RPMI8226 (cell line): Measurements from ENCODE around the gene TINCR.
"Not testable (repeated sequence)": the region's sequence is repeated elsewhere in the genome, so short reads cannot be mapped to it uniquely, and the experiment has no call there.

Source experiments
- DNase-seq: peaks from one replicate; pipeline ENCODE4 v3.0.0-alpha.2; 2015

Gene TINCR

GRCh38 chr19:5567360-5567969 is at the start of gene TINCR:
TSS of gene TINCR (minus strand) at chr19:5567953.
- no peak for DNase-seq

DNA sequence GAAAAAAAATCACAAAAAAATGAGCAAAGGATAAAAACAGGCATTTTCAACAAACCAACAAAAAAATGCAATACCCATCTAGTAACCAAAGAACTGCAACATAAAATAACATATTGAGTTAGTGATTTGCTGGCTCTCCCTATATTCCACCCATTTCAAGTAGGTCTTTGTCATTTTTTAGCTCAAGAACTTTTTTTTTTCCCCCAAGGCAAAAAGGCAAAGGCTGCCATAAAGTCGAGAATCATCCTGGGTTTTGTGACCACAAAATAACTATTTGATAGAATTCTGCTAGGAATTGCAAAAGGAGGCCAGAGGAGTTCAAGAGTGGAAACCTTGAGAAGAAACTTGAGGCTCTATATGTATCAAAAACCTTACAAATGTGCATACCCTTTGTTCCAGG is 49.3 kb upstream of the TINCR start:
- DNase-seq: no peak

DNA sequence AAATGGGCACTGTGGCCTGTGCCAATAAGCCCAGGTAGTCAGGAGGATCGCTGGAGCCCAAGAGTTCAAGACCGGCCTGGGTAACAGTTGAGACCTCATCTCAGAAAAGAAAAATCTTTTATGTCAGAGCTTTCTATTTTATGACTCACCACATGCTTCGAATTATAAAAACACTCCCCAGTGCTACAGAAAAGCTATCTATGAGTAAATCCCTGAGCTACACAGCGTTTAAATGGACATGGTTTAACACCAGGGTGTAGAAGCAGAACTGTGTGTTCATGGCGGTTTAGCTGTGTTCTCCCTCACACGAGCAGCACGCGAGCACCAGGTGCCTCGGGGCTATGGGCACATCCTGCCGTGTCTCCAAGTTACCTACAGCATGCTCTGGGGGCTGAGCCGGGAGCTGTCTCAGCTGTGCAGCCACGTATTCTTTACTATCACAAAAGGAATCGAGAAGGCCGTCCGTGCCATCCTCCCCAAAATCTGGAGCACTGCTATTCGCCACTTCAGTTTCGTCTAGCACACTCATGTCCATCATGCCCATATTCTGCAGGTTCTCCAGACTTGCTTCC is 48.1 kb upstream of the TINCR start:
- DNase-seq: no peak

DNA sequence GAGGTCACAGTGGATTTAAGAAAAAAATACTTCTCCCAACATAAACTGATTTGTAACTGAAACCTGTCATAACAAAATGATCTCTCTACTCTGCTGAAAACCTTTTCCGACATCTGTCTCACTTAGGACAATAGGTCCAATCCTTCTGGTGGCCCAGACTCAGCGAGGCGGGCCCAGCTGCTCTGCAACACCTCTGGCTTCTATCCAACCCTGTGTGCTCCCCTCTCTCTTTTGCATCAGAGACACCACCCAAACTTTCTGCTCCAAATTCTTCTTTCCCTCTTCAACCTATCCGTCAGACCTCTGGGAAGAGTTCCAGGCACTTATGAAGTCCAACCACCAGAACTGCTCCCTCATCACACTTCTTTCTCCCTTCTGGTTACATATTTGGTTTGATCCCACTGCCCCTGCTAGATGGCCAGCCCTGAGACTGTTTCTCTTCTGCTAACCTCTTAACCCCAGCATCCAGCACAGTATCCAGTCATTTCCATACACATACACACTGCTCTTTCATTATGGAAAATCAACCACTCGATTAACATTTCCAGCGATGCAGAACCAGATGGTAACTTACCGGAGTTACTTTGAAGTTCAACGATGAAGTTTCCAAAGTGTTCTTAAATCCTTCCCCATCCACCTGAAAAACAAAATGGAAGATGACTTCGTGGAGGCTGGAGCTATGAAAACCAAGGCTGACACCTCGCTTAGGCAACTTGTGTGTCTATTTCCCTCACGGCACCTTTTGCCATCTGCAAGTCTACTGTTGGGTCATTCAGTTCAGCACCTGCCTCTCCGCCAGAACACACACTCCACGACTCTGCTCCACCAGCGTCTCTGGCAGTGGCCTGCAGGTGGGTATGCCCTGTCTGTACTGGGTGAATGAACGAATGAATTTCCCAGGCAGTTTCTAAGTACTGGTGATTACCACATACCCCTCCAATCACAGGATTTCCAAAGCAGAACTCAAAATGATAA is 45.4 kb upstream of the TINCR start:
- DNase-seq: no peak

GRCh38 chr19:5609881-5610448 is 42.2 kb upstream of the TINCR start:
- DNase-seq: no peak

DNA sequence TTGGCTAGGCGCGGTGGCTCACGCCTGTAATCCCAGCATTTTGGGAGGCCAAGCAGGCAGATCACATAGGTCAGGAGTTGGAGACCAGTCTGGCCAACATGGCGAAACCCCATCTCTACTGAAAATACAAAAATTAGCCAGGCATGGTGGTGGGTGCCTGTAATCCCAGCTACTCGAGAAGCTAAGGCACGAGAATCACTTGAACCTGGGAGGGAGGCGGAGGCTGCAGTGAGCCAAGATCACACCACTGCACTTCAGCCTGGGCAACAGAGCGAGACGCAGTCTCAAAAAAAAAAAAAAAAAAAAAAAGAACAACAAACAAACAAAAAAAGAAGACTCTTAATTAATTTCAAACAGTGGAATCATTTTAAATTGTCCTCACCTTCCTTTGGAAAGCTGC is 41.0 kb upstream of the TINCR start:
- not testable (repeated sequence) for DNase-seq

DNA sequence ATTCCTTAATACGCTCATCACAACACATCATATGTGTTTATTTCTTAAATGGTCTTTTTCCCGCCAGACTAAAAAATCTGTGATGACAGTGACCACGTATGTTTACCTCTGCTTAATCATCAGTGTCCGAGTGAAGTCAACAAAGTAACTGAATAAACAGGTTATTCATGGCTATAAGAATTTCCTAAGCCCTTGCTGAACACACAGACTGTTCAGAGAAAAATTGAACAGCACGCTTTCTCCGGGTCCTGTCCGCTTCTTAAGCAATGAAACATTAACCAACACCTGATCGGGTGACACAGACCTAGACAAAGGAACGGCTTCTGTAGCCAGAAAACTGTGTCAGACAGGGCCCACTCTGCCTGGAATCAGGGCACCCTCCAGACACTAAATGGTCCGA is 40.5 kb upstream of the TINCR start:
- DNase-seq: no peak

DNA sequence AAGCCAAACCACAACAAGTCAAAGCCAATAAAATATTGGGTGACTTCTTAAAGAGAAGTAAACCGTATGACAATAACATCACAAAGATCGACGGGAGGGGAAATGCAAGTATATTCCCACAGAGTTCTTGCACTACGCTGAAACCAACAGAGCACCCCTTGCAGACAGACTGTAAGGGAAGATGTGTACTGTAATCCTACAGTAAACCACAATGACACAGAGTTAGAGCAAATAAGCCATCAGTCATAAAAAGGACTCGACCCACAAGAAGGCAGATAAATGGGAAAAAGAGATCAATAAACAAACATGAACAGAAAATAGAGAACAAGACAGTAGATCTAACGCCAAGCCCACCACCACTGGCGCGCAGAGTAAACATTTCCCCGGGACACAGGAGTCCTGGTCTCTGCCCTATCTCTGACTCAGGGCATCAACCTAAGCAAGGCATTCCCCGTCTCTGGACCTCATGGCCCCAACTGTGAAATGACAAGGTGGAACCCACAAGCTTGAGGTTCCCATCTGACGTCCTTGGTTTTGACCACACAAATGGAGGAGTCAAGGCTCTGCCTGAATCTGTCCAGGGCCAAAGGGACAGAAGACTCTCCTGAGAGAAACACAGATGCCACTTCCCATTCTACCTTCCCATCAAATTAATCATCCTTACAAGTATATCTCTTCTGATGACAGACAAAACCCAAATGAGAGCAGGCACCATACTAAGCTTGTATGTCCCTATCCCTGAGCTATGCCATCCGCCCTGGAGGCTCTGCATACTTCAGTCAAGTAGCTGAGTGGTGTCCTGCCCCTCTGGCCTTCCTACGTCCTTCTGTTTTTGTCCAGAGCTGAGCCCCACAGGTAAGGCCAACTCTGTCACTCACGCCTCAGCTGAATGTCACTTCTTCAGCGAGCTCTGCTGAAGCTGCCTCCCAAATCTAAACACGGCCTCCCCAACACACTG is 39.8 kb upstream of the TINCR start:
- DNase-seq: no peak

DNA sequence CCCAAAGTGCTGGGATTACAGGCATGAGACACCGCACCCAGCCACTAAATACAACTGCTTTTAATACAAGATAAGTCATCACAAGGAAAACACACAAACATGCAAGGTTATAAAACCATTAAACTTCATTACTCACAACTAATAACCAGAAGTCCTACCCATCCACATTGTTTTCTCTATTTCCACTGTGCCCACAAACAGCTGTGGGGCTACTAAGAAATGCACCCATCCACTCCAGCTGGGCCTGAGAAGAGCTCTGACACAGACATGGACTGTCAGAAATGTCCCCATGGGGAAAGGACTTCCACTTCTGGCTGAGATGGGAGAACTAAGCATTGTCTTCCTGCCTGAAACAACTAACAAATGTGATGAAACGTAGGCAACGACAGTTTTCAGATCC is 37.6 kb upstream of the TINCR start:
- DNase-seq: no peak

GRCh38 chr19:5603626-5604025 is 35.9 kb upstream of the TINCR start:
- DNase-seq: no peak

DNA sequence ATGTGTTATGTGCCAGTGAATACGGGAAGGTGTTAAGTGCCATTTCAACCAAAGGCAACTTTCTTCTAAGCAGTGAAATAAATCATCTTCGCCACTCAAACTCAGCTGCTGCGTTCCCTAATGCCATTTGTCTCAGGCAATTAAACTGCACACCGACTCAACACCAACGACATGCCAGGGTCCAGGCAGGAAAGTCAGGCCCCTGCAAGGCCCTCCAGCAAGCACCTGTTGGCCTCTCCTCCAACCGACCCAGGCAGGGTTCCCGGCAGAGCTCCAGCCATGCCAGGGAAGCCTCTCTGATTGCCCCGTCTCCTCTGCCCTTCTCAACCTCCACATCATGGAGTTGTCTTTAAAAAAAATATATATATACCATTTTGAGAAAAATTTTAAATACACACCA is 33.0 kb upstream of the TINCR start:
- no peak for DNase-seq

- DNase-seq: no peak
Observed at GRCh38 chr19:5595745-5596144, 28.0 kb upstream of the TINCR start.

- no peak for DNase-seq
Observed at GRCh38 chr19:5595129-5595528, 27.4 kb upstream of the TINCR start.

GRCh38 chr19:5594521-5594950 is 26.8 kb upstream of the TINCR start:
- no peak for DNase-seq

DNA sequence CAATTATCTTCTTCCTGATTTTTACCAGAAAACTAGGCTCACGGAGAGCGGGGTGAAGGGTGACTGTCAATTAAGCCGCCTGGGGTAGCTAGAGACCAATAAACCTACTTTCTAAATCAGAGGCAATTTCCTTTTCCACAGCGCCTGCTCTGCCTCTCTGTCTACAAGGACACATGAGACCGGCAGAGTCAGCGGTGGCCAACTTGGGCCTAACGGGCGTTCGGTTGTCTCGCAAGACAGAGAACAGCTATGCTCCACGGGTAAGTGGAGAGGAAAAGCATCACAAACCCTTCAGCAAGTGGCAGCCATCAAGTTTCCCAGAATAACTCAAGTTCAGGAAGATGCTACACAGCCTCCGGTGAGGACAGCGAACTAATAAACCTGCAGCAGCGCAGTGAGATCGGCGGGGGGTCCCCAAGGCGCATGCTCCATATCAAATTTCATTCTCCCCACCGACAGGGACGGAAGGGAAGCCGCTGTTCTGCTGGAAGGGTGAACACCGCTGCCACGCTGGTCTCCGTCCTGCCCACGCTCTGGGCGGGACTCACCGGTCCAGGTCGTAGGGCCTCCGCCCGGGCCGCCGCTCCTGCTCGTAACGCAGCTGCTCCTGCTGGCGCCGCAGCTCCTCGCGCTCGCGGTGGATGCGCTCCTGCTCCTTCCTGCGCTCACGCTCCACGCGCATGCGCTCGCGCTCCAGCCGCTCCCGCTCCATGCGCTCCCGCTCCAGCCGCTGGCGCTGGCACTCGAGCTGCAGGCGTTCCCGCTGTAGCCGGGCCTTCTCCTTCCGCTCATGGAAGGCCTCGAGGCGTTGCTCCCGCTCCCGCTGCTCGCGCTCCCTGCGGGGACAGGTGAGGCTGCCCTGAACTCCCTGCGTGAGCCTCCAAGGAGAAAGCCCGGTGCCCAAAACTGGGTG is 25.8 kb upstream of the TINCR start:
- DNase-seq: no peak

GRCh38 chr19:5592531-5593342 is 25.0 kb upstream of the TINCR start:
- DNase-seq: no peak

- DNase-seq: no peak
Observed at GRCh38 chr19:5591476-5591875, 23.7 kb upstream of the TINCR start.

- no peak for DNase-seq
Observed at GRCh38 chr19:5590865-5591154, 23.1 kb upstream of the TINCR start.

- no peak for DNase-seq
Observed at GRCh38 chr19:5590151-5590864, 22.6 kb upstream of the TINCR start.
